ENCODE data around the gene ADGRL4.
"Not testable (repeated sequence)": the region's sequence is repeated elsewhere in the genome, so short reads cannot be mapped to it uniquely, and the experiment has no call there.

The ADGRL4 gene

GRCh38 chr1:78911956-78912880, 94.3 kb downstream of the ADGRL4 start:
- H3K4me1 Mint-ChIP-seq = no peaks in the 10 kb centered on the region
- no peaks in the 10 kb centered on the region for H3K9me3 Mint-ChIP-seq
- H3K27me3 Mint-ChIP-seq = no peaks in the 10 kb centered on the region
- H3K27ac Mint-ChIP-seq (ENCODE audit: low read depth) = no peak overlapping the region
- H3K36me3 Mint-ChIP-seq (ENCODE audit: insufficient read depth) = no peaks in the 10 kb centered on the region
- no peak overlapping the region for H3K4me3 Mint-ChIP-seq
- DNase-seq (ENCODE audit: low spot score in 2 of 2) (no peak), ATAC-seq (replicated peaks; ENCODE audit: extremely low read depth, poor library complexity, severe bottlenecking) (no peak)

- Mint-ChIP-seq H3K9me3 (no peaks in the 10 kb centered on the region), H3K27me3 (no peaks in the 10 kb centered on the region), H3K4me1 (no peaks in the 10 kb centered on the region), H3K36me3 (ENCODE audit: insufficient read depth) (no peaks in the 10 kb centered on the region), H3K27ac (ENCODE audit: low read depth) (no peak overlapping the region), H3K4me3 (no peak overlapping the region)
- ATAC-seq (replicated peaks; ENCODE audit: extremely low read depth, poor library complexity, severe bottlenecking) (no peak), DNase-seq (ENCODE audit: low spot score in 2 of 2) (no peak)
Observed at GRCh38 chr1:78902641-78903040, 103.9 kb downstream of the ADGRL4 start.

- DNase-seq (ENCODE audit: low spot score in 2 of 2) = no peak
- H3K4me3 Mint-ChIP-seq = no peak overlapping the region
- H3K9me3 Mint-ChIP-seq = no peaks in the 10 kb centered on the region
- no peaks in the 10 kb centered on the region for H3K36me3 Mint-ChIP-seq (ENCODE audit: insufficient read depth)
- H3K27ac Mint-ChIP-seq (ENCODE audit: low read depth) = no peak overlapping the region
- no peaks in the 10 kb centered on the region for H3K4me1 Mint-ChIP-seq
- no peaks in the 10 kb centered on the region for H3K27me3 Mint-ChIP-seq
- ATAC-seq (replicated peaks; ENCODE audit: extremely low read depth, poor library complexity, severe bottlenecking) = no peak
Observed at GRCh38 chr1:78894811-78895210, 111.7 kb downstream of the ADGRL4 start.

- peaks cover 5% of the 10 kb centered on the region for H3K9me3 Mint-ChIP-seq
- DNase-seq (ENCODE audit: low spot score in 2 of 2) = no peak
- H3K4me3 Mint-ChIP-seq = no peak overlapping the region
- H3K4me1 Mint-ChIP-seq = no peaks in the 10 kb centered on the region
- no peaks in the 10 kb centered on the region for H3K36me3 Mint-ChIP-seq (ENCODE audit: insufficient read depth)
- no peaks in the 10 kb centered on the region for H3K27me3 Mint-ChIP-seq
- H3K27ac Mint-ChIP-seq (ENCODE audit: low read depth) = no peak overlapping the region
- ATAC-seq (replicated peaks; ENCODE audit: extremely low read depth, poor library complexity, severe bottlenecking) = no peak
Observed at GRCh38 chr1:78892260-78892840, 114.2 kb downstream of the ADGRL4 start.

GRCh38 chr1:78887458-78887857, 119.1 kb downstream of the ADGRL4 start:
- no peaks in the 10 kb centered on the region for H3K27me3 Mint-ChIP-seq
- H3K27ac Mint-ChIP-seq (ENCODE audit: low read depth) = no peak overlapping the region
- H3K36me3 Mint-ChIP-seq (ENCODE audit: insufficient read depth) = no peaks in the 10 kb centered on the region
- no peaks in the 10 kb centered on the region for H3K4me1 Mint-ChIP-seq
- no peak for DNase-seq (ENCODE audit: low spot score in 2 of 2)
- H3K4me3 Mint-ChIP-seq = no peak overlapping the region
- H3K9me3 Mint-ChIP-seq = peaks cover 5% of the 10 kb centered on the region
- ATAC-seq (replicated peaks; ENCODE audit: extremely low read depth, poor library complexity, severe bottlenecking) = no peak

GRCh38 chr1:78884685-78885452, 121.7 kb downstream of the ADGRL4 start:
- no peaks in the 10 kb centered on the region for H3K27me3 Mint-ChIP-seq
- no peaks in the 10 kb centered on the region for H3K4me1 Mint-ChIP-seq
- H3K27ac Mint-ChIP-seq (ENCODE audit: low read depth) = no peak overlapping the region
- no peaks in the 10 kb centered on the region for H3K36me3 Mint-ChIP-seq (ENCODE audit: insufficient read depth)
- H3K9me3 Mint-ChIP-seq = peaks cover 5% of the 10 kb centered on the region
- ATAC-seq (replicated peaks; ENCODE audit: extremely low read depth, poor library complexity, severe bottlenecking) (no peak), DNase-seq (ENCODE audit: low spot score in 2 of 2) (no peak)
- no peak overlapping the region for H3K4me3 Mint-ChIP-seq

- H3K27me3 Mint-ChIP-seq = no peaks in the 10 kb centered on the region
- no peak overlapping the region for H3K4me3 Mint-ChIP-seq
- no peaks in the 10 kb centered on the region for H3K9me3 Mint-ChIP-seq
- no peak for ATAC-seq (replicated peaks; ENCODE audit: extremely low read depth, poor library complexity, severe bottlenecking)
- H3K4me1 Mint-ChIP-seq = no peaks in the 10 kb centered on the region
- DNase-seq (ENCODE audit: low spot score in 2 of 2) = no peak
- H3K36me3 Mint-ChIP-seq (ENCODE audit: insufficient read depth) = no peaks in the 10 kb centered on the region
- H3K27ac Mint-ChIP-seq (ENCODE audit: low read depth) = no peak overlapping the region
Observed at GRCh38 chr1:78880223-78880622, 126.3 kb downstream of the ADGRL4 start.

- not testable (repeated sequence) for H3K27ac Mint-ChIP-seq (ENCODE audit: low read depth); H3K4me1 Mint-ChIP-seq; H3K27me3 Mint-ChIP-seq; DNase-seq (ENCODE audit: low spot score in 2 of 2); H3K4me3 Mint-ChIP-seq; H3K36me3 Mint-ChIP-seq (ENCODE audit: insufficient read depth); ATAC-seq (replicated peaks; ENCODE audit: extremely low read depth, poor library complexity, severe bottlenecking); H3K9me3 Mint-ChIP-seq
Observed at GRCh38 chr1:78875986-78876385, 130.5 kb downstream of the ADGRL4 start.

- H3K4me3 Mint-ChIP-seq; H3K27me3 Mint-ChIP-seq; H3K27ac Mint-ChIP-seq (ENCODE audit: low read depth); DNase-seq (ENCODE audit: low spot score in 2 of 2); H3K36me3 Mint-ChIP-seq (ENCODE audit: insufficient read depth); H3K9me3 Mint-ChIP-seq; ATAC-seq (replicated peaks; ENCODE audit: extremely low read depth, poor library complexity, severe bottlenecking); H3K4me1 Mint-ChIP-seq: not testable (repeated sequence)
Observed at GRCh38 chr1:78872801-78873200, 133.7 kb downstream of the ADGRL4 start.

GRCh38 chr1:78871249-78871648, 135.3 kb downstream of the ADGRL4 start:
- H3K4me3 Mint-ChIP-seq = no peak overlapping the region
- no peaks in the 10 kb centered on the region for H3K4me1 Mint-ChIP-seq
- no peaks in the 10 kb centered on the region for H3K9me3 Mint-ChIP-seq
- peaks cover 2% of the 10 kb centered on the region for H3K36me3 Mint-ChIP-seq (ENCODE audit: insufficient read depth)
- ATAC-seq (replicated peaks; ENCODE audit: extremely low read depth, poor library complexity, severe bottlenecking) (no peak), DNase-seq (ENCODE audit: low spot score in 2 of 2) (no peak)
- H3K27me3 Mint-ChIP-seq = no peaks in the 10 kb centered on the region
- H3K27ac Mint-ChIP-seq (ENCODE audit: low read depth) = no peak overlapping the region

GRCh38 chr1:78869136-78869535, 137.4 kb downstream of the ADGRL4 start:
- no peak overlapping the region for H3K4me3 Mint-ChIP-seq
- H3K27me3 Mint-ChIP-seq = no peaks in the 10 kb centered on the region
- no peak overlapping the region for H3K27ac Mint-ChIP-seq (ENCODE audit: low read depth)
- peaks cover 5% of the 10 kb centered on the region for H3K9me3 Mint-ChIP-seq
- peaks cover 2% of the 10 kb centered on the region for H3K36me3 Mint-ChIP-seq (ENCODE audit: insufficient read depth)
- H3K4me1 Mint-ChIP-seq = no peaks in the 10 kb centered on the region
- no peak for DNase-seq (ENCODE audit: low spot score in 2 of 2)
- no peak for ATAC-seq (replicated peaks; ENCODE audit: extremely low read depth, poor library complexity, severe bottlenecking)

- DNase-seq (ENCODE audit: low spot score in 2 of 2) (no peak), ATAC-seq (replicated peaks; ENCODE audit: extremely low read depth, poor library complexity, severe bottlenecking) (no peak)
- H3K36me3 Mint-ChIP-seq (ENCODE audit: insufficient read depth) = no peaks in the 10 kb centered on the region
- no peak overlapping the region for H3K27ac Mint-ChIP-seq (ENCODE audit: low read depth)
- H3K4me1 Mint-ChIP-seq = no peaks in the 10 kb centered on the region
- H3K4me3 Mint-ChIP-seq = no peak overlapping the region
- peaks cover 5% of the 10 kb centered on the region for H3K9me3 Mint-ChIP-seq
- H3K27me3 Mint-ChIP-seq = no peaks in the 10 kb centered on the region
Observed at GRCh38 chr1:78864175-78864574, 142.4 kb downstream of the ADGRL4 start.

Measured in central memory CD8-positive, alpha-beta T cell (primary cell).